SK-N-SH (cell line): ENCODE results near the gene MYF6.

Experiments used
- GABPA ChIP-seq: IDR thresholded peaks from 2 replicates; pipeline ENCODE4 v1.4.0; 2012; ENCODE audit warnings: low read depth, mild to moderate bottlenecking
- MEF2A ChIP-seq: IDR thresholded peaks from 2 replicates; pipeline ENCODE4 v1.4.0; 2012; ENCODE audit warnings: low read depth, borderline replicate concordance
- POLR2AphosphoS5 ChIP-seq: IDR thresholded peaks from 2 replicates; pipeline ENCODE4 v1.6.1; 2012; ENCODE audit warnings: low read depth, low read length
- RAD21 ChIP-seq: IDR thresholded peaks from 2 replicates; pipeline ENCODE4 v1.6.1; 2012; ENCODE audit warnings: mild to moderate bottlenecking, low read length
- RXRA ChIP-seq: IDR thresholded peaks from 2 replicates; pipeline ENCODE4 v1.4.0; 2012; ENCODE audit warnings: low read depth, mild to moderate bottlenecking, borderline replicate concordance
- SIN3A ChIP-seq: IDR thresholded peaks from 2 replicates; pipeline ENCODE4 v1.6.1; 2012; ENCODE audit warnings: low read depth, mild to moderate bottlenecking, low read length, moderate library complexity, borderline replicate concordance
- TF ChIP-seq, protein P1 (sequence below): fragments of 200-600 bp; sonication (generic); IDR thresholded peaks from 2 replicates; pipeline ENCODE4 v1.6.1; 2017; ENCODE audit warnings: antibody characterized with exemption, mild to moderate bottlenecking, moderate library complexity
- TF ChIP-seq, protein P2 (sequence below): IDR thresholded peaks from 2 replicates; pipeline ENCODE4 v1.4.0; 2012; ENCODE audit warnings: low read depth, borderline replicate concordance

DNA sequence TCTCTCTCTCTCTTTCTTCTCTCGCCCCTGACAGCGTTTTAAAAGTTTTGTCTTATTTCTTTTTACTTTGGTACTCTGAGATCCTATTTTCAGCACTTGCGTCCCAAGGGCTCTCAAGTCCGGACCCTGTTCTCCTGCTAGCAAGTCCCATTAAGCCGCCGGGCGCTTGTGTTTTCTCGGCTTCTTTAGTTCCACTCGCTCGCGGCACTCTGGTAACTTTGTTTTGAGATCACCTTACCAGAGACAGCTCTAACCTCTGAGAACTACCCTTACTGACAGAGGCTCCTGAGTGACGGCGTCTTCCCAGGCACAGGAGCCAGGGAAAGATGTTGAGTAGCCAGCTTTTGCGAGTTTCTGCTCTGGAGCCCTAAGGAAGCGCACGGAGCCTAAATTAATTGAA is 6.6 kb downstream of the MYF6 start:
- TF ChIP-seq, protein P1, sequence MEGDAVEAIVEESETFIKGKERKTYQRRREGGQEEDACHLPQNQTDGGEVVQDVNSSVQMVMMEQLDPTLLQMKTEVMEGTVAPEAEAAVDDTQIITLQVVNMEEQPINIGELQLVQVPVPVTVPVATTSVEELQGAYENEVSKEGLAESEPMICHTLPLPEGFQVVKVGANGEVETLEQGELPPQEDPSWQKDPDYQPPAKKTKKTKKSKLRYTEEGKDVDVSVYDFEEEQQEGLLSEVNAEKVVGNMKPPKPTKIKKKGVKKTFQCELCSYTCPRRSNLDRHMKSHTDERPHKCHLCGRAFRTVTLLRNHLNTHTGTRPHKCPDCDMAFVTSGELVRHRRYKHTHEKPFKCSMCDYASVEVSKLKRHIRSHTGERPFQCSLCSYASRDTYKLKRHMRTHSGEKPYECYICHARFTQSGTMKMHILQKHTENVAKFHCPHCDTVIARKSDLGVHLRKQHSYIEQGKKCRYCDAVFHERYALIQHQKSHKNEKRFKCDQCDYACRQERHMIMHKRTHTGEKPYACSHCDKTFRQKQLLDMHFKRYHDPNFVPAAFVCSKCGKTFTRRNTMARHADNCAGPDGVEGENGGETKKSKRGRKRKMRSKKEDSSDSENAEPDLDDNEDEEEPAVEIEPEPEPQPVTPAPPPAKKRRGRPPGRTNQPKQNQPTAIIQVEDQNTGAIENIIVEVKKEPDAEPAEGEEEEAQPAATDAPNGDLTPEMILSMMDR = no peak
- no peak for TF ChIP-seq POLR2AphosphoS5
- TF ChIP-seq, protein P2, sequence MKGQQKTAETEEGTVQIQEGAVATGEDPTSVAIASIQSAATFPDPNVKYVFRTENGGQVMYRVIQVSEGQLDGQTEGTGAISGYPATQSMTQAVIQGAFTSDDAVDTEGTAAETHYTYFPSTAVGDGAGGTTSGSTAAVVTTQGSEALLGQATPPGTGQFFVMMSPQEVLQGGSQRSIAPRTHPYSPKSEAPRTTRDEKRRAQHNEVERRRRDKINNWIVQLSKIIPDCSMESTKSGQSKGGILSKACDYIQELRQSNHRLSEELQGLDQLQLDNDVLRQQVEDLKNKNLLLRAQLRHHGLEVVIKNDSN = no peak
- TF ChIP-seq RXRA = no peak
- no peak for TF ChIP-seq RAD21
- TF ChIP-seq SIN3A = no peak
- TF ChIP-seq MEF2A = no peak
- TF ChIP-seq GABPA = no peak
